Testis (tissue), 3 donors: ENCODE data around the gene EHMT2. TPM values are rescaled to one million over a fixed set of nuclear protein-coding genes. Genes with fewer than 3 reads are reported as not detected.
"Not testable (repeated sequence)": the region's sequence is repeated elsewhere in the genome, so short reads cannot be mapped to it uniquely, and the experiment has no call there.

Experiments used
- DNase-seq: peaks from one replicate; pipeline ENCODE4 v3.0.0-alpha.2; 2019
- H3K27ac ChIP-seq, 2 donors: fragments of 200-600 bp; sonication (generic); one replicate each; pipeline ENCODE4 v1.5.1; 2019
- H3K27me3 ChIP-seq: fragments of 200-600 bp; sonication (generic); one replicate; pipeline ENCODE4 v1.5.1; 2019
- H3K36me3 ChIP-seq: fragments of 200-600 bp; sonication (generic); one replicate; pipeline ENCODE4 v1.5.1; 2017; ENCODE audit warnings: low read depth; ENCODE audit errors: missing control alignments
- H3K4me1 ChIP-seq: fragments of 200-600 bp; sonication (generic); one replicate; pipeline ENCODE4 v1.5.1; 2019
- H3K4me3 ChIP-seq, 2 donors: fragments of 200-600 bp; sonication (generic); one replicate each; pipeline ENCODE4 v1.5.1; 2017 to 2019
- H3K9me3 ChIP-seq: fragments of 200-600 bp; sonication (generic); one replicate; pipeline ENCODE4 v1.5.1; 2017
- CTCF ChIP-seq, 3 experiments: fragments of 450-650 bp in 2 of 3; fragments of 200-600 bp in 1 of 3; sonication (generic) in 1 of 3; IDR thresholded peaks; one replicate each; pipeline ENCODE4 v1.5.1; 2016 to 2019; ENCODE audit warnings: antibody characterized with exemption in 3 of 3, mild to moderate bottlenecking in 2 of 3, moderate library complexity in 1 of 3
- POLR2A ChIP-seq: fragments of 450-650 bp; IDR thresholded peaks from one replicate; pipeline ENCODE4 v1.6.1; 2017; ENCODE audit warnings: antibody characterized with exemption, mild to moderate bottlenecking, moderate library complexity
- WGBS, 2 donors: methylation state at CpG; one replicate each; pipeline ENCODE4 v1.1.5; 2018; 5-methylcytosine and 5-hydroxymethylcytosine counted together
- intact Hi-C: fragments of 100-400 bp; cut with DNase I; formaldehyde crosslinking; loops from one replicate; pipeline ENCODE4 v1.15.1; 2023; ENCODE audit warnings: low total_unique reads
- polyA plus RNA-seq: library from polyadenylated mRNA; stranded (reverse); fragments of 350-450 nt; fragmentation: Illumina TruSeq; extraction: RNeasy Lipid Tissue Mini Kit (QIAGEN cat#74804); gene quantifications from one replicate; pipeline ENCODE4 v1.2.3, GENCODE V29; 2014; ENCODE audit warnings: low read depth, low replicate concordance; ENCODE audit not compliant: insufficient read depth
- total RNA-seq, 2 donors: library from RNA; depleted of rRNA; stranded (reverse); fragments of >200 nt; gene quantifications; one replicate each; pipeline ENCODE4 v1.2.3, GENCODE V29; 2016

The EHMT2 gene
- total and polyA plus RNA-seq, 3 donors from 2014 or later = 82.2 to 106 (median 102) TPM

GRCh38 chr6:31907158-31907813, 9.8 kb upstream of the EHMT2 start:
- 51 to 59% methylated on average over 7 of the region's 7 CpGs for WGBS, 2 donors
- peak; percentile 57 for DNase-seq
- no peak overlapping the region for H3K4me3 ChIP-seq
- intact Hi-C loops = no loop called here
- H3K9me3 ChIP-seq = no peaks in the 10 kb centered on the region
- TF ChIP-seq CTCF (IDR thresholded peaks at IDR 0.05) (no peak), POLR2A (no peak)
- H3K4me1 ChIP-seq = peaks cover 24% of the 10 kb centered on the region
- no peaks in the 10 kb centered on the region for H3K27me3 ChIP-seq
- no peaks in the 10 kb centered on the region for H3K36me3 ChIP-seq
- H3K27ac ChIP-seq = no peak overlapping the region

- H3K4me3 ChIP-seq, DNase-seq, H3K27ac ChIP-seq, H3K27me3 ChIP-seq, intact Hi-C loops, H3K9me3 ChIP-seq, H3K36me3 ChIP-seq: not testable (repeated sequence)
- WGBS, 2 donors = 81 to 84% methylated on average over 8 of the region's 8 CpGs
- H3K4me1 ChIP-seq = peaks cover 24% of the 10 kb centered on the region
Measured at GRCh38 chr6:31906727-31907126, 9.2 kb upstream of the EHMT2 start.

- Histone ChIP-seq H3K36me3 (no peaks in the 10 kb centered on the region), H3K9me3 (no peaks in the 10 kb centered on the region), H3K4me1 (peaks cover 28% of the 10 kb centered on the region), H3K4me3 (no peak overlapping the region), H3K27ac (no peak overlapping the region), H3K27me3 (no peaks in the 10 kb centered on the region)
- 52 to 57% methylated on average over 4 of the region's 4 CpGs for WGBS, 2 donors
- no peak for DNase-seq
- TF ChIP-seq CTCF (IDR thresholded peaks at IDR 0.05) (no peak), POLR2A (no peak)
- intact Hi-C loops = no loop called here
Measured at GRCh38 chr6:31906122-31906521, 8.6 kb upstream of the EHMT2 start.

- H3K4me1 ChIP-seq = peaks cover 39% of the 10 kb centered on the region
- DNase-seq = no peak
- H3K4me3 ChIP-seq = no peak overlapping the region
- intact Hi-C loops = no loop called here
- TF ChIP-seq POLR2A = no peak
- no peaks in the 10 kb centered on the region for H3K9me3 ChIP-seq
- H3K27me3 ChIP-seq = no peaks in the 10 kb centered on the region
- no peaks in the 10 kb centered on the region for H3K36me3 ChIP-seq
- H3K27ac ChIP-seq = no peak overlapping the region
- WGBS, 2 donors = 86 to 97% methylated on average over 1 of the region's 1 CpG
Measured at GRCh38 chr6:31905041-31905440, 7.5 kb upstream of the EHMT2 start.

- DNase-seq = peak; percentile 56
- H3K36me3 ChIP-seq = no peaks in the 10 kb centered on the region
- no peaks in the 10 kb centered on the region for H3K9me3 ChIP-seq
- intact Hi-C loops = no loop called here
- H3K4me3 ChIP-seq = no peak overlapping the region
- WGBS, 2 donors = 44 to 73% methylated on average over 3 of the region's 3 CpGs
- H3K27ac ChIP-seq = peak overlapping the region; percentile 29 to 83
- H3K4me1 ChIP-seq = peaks cover 44% of the 10 kb centered on the region
- H3K27me3 ChIP-seq = no peaks in the 10 kb centered on the region
- TF ChIP-seq CTCF (IDR thresholded peaks at IDR 0.05) (no peak), POLR2A (no peak)
Measured at GRCh38 chr6:31903957-31904356, 6.5 kb upstream of the EHMT2 start.
